H1 (cell line): ENCODE results near the gene EIF4EBP2. TPM values are rescaled to one million over a fixed set of nuclear protein-coding genes. Genes with fewer than 3 reads are reported as not detected.

Experiments
- EZH2 ChIP-seq: fragments of 200-600 bp; sonication (generic); IDR thresholded peaks from 2 replicates; pipeline ENCODE4 v1.7.1; 2012; ENCODE audit warnings: low read depth, mild to moderate bottlenecking, moderate library complexity, low read length, inconsistent platforms; ENCODE audit not compliant: severe bottlenecking
- polyA plus RNA-seq, 7 experiments: library from polyadenylated mRNA; depleted of rRNA in 3 of 7; stranded (reverse) in 5 of 7; unstranded in 2 of 7; fragments of >200 nt in 5 of 7; fragments of 200-250 nt in 2 of 7; gene quantifications; 1 replicate in 5 of 7; 2 replicates in 1 of 7; 4 replicates in 1 of 7; pipeline versions ENCODE4 v1.2.1 to v1.2.3, GENCODE V29; 2011 to 2013; ENCODE audit warnings: missing spikeins in 2 of 7, mixed read lengths in 2 of 7
- total RNA-seq: library from RNA; stranded (reverse); fragmentation: NEBNext Ultra II Directional; extraction: Animal tissue kit (Norgen Biotek cat#: 25700); gene quantifications from 2 replicates; pipeline ENCODE4 v1.2.1, GENCODE V29; 2021
- TF ChIP-seq, protein P1 (sequence below): IDR thresholded peaks from 2 replicates; pipeline ENCODE4 v1.6.1; 2011; ENCODE audit warnings: low read length, improper control_type of control experiment

Gene EIF4EBP2
- total and polyA plus RNA-seq, 2 of the 8 experiments (the other 6 are each of a cell fraction or from before 2014, with no cell fraction given) = 55.3 to 144 TPM

DNA sequence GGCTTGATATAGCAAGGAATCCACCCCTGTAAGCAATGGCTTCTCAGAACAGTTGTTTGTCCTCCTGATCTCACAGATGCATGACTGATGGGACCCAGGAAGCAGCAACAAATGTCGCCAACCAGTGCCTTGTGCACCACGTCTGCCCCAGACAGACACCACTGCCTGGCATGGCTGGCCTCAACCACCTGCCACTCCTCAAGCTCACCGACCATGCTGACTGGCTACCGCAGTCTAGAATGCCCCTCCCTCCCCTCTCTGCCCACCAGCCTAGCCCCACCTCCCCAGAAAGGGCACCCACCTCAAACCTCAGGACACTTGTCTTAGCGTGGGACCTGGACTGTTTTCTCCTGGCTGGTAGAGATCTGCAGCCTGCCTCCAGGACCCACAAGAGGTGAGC is 45.5 kb upstream of the EIF4EBP2 start (continued):
- TF ChIP-seq, protein P1, sequence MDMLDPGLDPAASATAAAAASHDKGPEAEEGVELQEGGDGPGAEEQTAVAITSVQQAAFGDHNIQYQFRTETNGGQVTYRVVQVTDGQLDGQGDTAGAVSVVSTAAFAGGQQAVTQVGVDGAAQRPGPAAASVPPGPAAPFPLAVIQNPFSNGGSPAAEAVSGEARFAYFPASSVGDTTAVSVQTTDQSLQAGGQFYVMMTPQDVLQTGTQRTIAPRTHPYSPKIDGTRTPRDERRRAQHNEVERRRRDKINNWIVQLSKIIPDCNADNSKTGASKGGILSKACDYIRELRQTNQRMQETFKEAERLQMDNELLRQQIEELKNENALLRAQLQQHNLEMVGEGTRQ = no peak
- TF ChIP-seq EZH2 = no peak
